ENCODE measurements around the gene CASZ1. TPM values are rescaled to one million over a fixed set of nuclear protein-coding genes. Genes with fewer than 3 reads are reported as not detected.

CASZ1 gene
- total RNA-seq, 1 donor from 2014 or later: 3.9 TPM

DNA sequence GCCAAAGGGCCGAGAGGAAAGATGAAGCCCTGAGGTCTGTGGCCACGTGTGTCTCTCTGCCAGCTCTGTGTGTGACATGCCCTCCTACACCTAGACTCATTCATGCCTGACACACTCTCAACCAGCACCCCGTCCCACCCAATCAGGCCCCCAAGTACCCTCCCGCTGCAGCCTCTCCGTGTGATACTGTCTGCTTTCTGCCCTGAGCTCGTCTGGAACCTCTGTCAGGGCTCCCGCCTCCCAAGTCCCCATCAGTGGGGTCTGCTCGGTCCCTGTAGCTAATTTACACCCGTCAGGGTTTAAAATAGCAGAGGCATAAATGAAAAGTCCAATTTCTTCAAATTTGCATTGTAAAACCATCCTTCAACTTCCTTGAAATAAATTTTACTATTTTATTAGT, 20.7 kb downstream of the CASZ1 start:
- no peak for DNase-seq (ENCODE audit: low spot score)

DNA sequence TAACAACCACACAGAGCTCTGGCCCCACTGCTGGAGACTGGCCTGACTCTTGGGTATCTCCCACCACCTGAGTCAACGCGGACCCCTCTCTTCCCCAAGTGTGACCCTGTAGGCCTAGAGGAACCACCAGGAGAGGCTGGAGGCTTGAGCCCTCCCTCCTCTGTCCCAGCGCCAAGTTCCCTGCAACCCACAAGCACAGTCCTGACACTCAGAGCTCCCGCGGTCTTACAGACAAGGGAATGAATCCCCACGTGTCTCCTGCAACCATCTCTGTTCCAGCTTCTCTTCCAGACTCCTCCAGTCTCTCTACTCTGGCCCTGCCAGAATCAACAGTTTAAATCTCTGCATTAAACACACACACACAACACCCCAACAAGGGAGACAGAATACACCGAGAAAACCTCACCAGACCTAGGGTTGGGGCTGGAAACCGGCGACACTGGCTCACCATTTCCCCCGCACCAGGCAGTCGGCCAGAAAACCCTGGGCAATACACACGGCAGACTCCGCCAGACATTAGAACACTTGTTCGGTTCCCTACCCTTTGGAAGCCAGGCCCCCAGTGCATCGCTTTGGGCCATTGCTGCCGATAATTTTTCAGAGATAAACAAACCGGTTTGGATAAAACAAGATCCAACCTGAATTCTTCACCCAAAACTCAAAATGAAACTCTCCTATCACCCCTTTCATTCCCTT, 21.7 kb downstream of the CASZ1 start:
- DNase-seq (ENCODE audit: low spot score): no peak

DNA sequence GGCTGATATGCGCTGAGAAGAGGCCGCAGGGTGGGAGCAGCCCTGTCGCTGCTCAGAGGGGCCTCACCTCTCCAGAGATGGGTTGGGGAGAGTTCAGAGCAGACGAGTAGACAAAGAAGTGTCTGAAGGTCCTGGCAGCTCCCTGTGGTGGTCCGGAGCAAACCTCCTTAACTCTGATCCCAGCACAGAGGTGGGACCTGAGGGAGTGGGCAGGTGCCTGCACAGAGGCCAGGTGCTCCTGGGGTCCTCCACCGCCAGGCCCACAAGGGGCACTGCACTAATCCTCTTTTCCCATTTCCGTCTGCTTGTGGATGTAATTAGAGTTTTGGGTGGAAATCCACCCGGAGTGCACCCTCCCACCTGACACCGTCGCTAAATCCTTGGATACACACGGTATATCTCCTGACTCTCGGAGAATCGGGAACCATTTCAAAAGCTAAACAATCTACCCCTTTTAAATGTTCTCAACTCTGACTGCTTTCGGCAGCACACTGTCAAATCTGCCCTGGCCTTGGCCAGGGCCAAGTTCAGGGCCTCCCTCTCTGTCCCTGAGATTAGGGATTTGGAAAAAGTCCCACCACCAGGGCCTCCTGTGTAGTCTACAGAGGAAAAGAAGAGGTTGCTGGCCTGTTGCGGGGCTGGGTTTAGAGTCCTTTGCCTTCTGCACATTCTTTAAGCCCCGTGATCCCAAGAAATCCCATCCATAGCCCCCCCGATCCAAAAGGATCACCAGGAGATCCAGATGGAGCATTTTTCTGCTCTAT, 22.4 kb downstream of the CASZ1 start:
- no peak for DNase-seq (ENCODE audit: low spot score)

DNA sequence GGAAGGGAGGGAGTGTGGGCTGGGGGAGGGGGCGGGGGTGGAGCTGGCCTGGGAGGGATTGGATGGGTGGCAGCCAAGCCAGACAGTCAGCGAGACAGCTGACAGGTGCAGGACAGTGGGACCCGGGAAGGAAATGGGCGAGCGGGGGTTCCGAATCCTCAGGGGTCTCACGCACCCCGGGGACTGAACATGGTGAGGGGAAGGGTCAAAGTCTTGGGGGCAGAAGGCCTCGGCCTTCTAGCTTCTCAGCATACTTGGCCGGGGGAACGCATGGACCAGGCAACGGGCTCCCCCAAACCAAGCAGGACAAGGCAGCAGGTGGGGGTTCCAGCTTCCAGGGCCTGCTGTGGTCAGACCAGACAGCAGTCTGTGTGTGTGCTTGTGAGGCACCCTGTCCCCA, 23.1 kb downstream of the CASZ1 start:
- DNase-seq (ENCODE audit: low spot score): no peak

DNA sequence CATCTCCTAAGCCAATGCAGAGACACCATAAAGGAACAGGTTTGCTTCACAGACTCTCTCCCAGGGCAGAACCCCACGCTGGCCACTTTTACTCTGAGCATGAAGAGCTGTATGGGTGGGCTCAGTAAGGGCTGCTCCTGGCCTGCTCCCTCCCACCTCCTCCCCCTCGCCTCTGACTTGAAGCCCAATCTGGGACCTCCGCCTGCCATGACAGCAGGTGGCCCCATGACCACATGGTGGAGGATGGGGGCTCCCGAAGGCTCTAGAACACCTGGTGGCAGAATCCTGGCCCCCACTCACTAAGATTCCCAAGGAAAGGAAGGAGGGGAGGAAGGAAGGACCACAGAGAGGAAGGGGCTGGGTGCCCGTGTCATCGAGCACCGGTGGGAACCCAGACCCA, 23.7 kb downstream of the CASZ1 start:
- DNase-seq (ENCODE audit: low spot score): no peak

DNA sequence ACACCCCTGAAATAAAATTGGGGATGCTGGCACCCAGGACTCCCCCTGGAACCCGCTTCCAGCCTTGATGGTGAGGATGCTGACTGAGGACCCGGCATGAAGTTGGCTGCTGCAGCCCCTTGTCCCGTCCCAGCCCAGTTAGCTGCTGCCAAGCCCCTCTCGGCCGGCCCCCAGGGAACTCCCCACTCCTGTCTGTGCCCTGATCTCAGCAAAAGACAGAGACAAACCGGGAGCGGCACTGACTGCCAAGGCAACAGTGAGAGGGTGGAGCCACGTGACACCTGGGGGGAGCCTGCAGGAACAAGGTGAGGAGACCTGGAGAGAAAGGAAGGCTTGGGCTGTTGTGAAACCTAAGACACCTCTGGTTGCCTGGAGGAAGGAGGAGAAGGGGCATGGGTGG, 24.7 kb downstream of the CASZ1 start:
- no peak for DNase-seq (ENCODE audit: low spot score)

- DNase-seq (ENCODE audit: low spot score): no peak
Measured at GRCh38 chr1:10768552-10768951, 27.9 kb downstream of the CASZ1 start.

DNA sequence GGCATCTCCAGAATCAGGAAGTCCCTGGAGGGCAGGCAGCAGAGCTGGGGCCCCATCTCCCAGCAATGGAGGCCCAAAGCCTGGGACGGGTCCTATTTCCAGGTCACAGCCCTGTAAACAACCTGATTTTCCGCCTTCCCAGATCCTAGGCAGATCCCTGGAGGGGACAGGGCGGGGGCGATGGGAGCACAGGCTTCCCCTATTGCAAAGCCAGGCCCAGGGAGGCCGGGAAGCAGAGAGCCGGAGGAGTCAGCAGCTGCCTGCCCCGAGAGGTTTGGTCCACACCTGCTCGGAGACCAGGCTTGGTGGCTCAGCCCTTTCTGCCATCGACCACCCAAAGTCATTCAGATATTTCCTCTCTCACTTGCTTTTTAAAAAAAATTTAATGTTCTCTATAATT, 29.2 kb downstream of the CASZ1 start:
- DNase-seq (ENCODE audit: low spot score): no peak

DNA sequence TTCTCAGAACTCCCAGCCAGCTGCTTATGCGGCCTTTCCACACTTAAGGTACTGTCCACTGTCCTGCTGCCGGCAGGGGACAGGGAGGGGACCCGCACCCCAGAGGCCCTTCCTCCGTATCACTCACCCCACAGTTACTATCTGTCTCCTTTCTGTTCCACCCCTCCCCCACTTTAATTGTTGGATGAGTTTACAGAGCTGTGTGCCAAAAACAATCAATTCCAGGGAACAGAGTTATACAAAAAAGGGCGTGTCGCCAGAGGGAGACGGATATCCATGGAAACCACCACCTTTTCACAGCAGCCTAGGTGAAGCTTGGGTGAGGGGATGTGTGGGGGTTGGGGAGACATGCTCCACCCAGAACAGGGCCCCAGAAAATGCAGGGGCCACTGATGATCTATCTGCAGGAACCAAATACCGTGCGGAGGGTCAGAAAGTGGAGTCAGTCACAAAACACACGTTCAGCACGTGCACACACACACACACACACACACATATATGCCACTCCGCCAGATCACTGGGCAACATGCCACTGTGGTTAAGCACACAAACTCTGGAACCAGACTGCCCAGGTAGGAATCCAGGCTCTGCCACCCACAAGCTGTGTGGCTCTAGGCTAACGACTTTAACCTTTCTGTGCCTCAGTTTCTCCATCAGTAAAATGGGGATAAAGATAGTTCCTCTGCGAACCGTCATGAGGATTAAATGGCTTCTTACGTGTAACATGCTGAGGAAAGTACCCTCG, 30.5 kb downstream of the CASZ1 start:
- no peak for DNase-seq (ENCODE audit: low spot score)

- no peak for DNase-seq (ENCODE audit: low spot score)
Measured at GRCh38 chr1:10765304-10765703, 31.1 kb downstream of the CASZ1 start.

- DNase-seq (ENCODE audit: low spot score): no peak
Measured at GRCh38 chr1:10764296-10764798, 32.1 kb downstream of the CASZ1 start.

GRCh38 chr1:10762875-10763274, 33.6 kb downstream of the CASZ1 start:
- no peak for DNase-seq (ENCODE audit: low spot score)

DNA sequence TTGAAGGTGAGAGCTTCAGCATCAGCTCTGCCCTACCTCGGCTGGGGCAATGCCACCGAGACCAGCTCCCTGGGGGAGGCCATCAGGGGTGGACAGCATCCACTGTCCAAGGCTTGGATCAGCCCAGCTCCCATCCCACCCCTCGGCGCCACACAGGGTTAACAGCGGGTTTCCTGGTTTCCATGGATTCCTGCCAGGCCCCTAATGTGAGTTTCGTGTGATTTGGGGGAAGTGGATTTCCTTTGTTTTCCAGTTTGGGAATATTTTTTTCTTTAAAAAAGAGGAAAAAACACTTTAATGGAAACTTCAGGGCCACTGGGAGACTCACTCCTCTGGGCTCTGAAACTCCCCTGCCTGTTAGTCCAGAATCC, 34.3 kb downstream of the CASZ1 start:
- DNase-seq (ENCODE audit: low spot score): no peak

DNA sequence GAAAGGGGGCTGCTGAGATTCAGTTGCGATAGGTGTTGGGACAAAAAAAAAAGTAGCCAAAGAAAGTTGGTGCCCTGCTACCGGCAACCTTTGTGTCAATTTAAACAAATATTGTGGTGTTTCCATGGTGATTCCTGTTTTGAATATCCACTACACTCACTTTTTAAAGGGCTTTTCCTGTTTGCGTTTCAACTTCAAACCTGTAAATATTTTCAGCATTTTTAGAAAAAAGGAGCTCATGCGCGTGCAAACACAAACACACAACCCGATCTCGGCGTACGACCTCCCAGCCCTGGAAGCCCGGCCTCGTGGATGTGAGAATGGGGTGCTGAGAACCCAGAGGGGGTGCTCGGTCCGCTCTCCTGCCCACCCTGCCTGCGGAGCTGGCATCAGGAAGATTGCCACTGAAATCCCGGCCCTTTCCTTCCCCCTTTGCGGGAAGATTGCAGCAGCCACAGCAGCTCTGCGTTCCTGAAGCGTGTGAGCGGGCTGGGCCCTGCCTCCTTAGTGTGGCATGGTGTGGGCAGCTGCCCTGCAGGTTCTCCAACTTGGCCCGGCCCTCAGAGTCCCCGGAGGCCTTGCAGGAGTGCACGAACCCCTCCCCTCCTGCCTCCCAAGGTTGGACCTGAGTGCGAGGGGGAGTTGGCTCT, 34.8 kb downstream of the CASZ1 start:
- DNase-seq (ENCODE audit: low spot score): peak; percentile 6

DNA sequence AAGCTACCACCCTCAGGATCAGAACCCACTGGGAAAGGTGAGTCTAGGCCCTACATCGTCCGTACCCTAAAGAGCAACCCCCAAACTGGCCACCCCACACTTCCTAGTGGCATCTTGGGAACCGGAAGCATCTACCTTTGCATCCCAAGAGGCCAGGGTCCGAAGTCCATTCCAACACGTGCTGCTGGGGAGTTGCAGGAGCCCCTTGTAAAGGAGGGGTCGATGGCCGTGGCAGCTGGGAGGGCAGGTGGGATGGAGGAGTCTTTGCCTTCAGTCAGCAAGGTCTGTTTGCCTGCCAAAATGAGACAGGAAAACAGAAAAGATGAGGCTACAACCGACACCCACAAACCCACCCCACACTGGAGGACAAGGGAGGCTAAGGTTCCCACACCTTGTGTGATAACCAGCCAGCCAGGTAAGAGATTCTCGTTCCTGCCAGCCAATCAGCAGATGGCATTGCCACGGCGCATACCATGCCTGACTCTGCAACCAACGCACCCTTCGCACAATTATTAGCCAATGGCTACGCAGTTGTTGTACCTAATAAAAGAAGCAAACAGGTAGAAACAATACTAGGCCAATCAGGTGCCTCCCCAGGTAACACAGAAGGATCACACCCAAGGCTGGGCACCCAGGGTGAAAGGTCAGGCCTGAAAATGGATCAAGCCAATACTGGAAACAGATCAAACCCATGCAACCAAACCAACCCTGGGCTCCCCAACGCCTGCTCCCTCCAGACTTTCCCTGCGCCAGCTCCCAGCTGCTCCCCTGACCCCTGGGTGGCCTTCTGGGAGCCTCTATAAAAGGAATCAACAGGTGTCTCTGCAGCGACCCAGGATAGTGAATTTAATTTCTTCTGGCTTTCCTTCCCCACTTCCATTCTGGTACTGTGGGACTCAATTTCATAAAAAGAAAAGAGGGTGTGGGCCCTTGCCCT, 35.6 kb downstream of the CASZ1 start:
- no peak for DNase-seq (ENCODE audit: low spot score)

- DNase-seq (ENCODE audit: low spot score): no peak
Measured at GRCh38 chr1:10759413-10760200, 36.8 kb downstream of the CASZ1 start.

DNA sequence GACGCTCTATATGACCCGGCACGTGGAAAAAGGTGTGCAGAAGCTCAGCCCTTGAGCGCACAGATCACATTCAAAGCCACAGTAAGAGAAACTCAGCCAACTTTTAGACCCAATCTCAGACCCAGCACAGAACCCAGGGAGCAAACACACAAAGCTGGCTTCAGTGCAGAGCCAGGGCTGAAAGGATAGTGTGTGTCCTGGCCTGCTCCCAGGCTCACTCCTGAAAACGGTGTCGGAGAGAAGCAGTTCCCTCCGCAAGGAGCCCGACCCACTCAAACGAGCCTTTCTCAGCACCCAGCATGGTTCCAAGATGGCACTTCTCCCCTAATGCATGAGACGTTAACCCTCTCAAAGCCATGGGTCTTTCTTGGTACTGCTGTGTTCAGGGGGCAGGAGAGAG, 39.6 kb downstream of the CASZ1 start:
- peak; percentile 11 for DNase-seq (ENCODE audit: low spot score)

GRCh38 chr1:10755970-10756521, 40.4 kb downstream of the CASZ1 start:
- DNase-seq (ENCODE audit: low spot score): peak; percentile 68

- no peak for DNase-seq (ENCODE audit: low spot score)
Measured at GRCh38 chr1:10754568-10755329, 41.7 kb downstream of the CASZ1 start.
